Mammary epithelial cell (primary cell): Measurements from ENCODE around the gene MRS2.

Experiments
- EZH2 ChIP-seq: IDR thresholded peaks from 2 replicates; pipeline ENCODE4 v1.6.1; 2012; ENCODE audit warnings: low read length, inconsistent platforms, borderline replicate concordance
- TF ChIP-seq, protein P1 (sequence below), 2 donors: IDR thresholded peaks in 1 of 2; conservative IDR thresholded peaks in 1 of 2; 2 replicates each; pipeline ENCODE4 v1.5.1; 2011 to 2012; ENCODE audit warnings: inconsistent platforms in 2 of 2, low read length in 2 of 2, mild to moderate bottlenecking in 2 of 2, control low read depth in 1 of 2, low read depth in 1 of 2; ENCODE audit not compliant: insufficient read depth in 1 of 2; ENCODE audit errors: extremely low read depth in 1 of 2

DNA sequence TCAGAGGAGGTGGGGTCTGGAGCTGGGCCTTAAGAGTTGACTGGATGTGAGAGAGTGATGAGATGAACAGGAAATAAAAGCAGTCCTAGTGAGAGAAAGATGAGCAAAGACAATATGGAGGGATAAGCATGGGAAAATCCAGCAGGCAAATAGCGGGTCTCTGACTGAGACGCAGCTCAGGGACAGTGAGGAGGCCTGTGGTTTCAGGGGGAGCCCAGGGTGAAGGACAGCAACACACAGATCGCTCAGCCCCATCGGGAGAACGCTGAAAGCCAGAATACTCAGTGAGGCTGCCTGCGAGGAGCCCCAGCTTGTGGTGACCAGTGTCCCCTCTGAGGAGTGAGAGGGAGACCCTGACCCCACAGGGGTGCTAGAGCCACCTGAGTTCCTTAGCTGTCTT, 28.1 kb upstream of the MRS2 start:
- TF ChIP-seq, protein P1, sequence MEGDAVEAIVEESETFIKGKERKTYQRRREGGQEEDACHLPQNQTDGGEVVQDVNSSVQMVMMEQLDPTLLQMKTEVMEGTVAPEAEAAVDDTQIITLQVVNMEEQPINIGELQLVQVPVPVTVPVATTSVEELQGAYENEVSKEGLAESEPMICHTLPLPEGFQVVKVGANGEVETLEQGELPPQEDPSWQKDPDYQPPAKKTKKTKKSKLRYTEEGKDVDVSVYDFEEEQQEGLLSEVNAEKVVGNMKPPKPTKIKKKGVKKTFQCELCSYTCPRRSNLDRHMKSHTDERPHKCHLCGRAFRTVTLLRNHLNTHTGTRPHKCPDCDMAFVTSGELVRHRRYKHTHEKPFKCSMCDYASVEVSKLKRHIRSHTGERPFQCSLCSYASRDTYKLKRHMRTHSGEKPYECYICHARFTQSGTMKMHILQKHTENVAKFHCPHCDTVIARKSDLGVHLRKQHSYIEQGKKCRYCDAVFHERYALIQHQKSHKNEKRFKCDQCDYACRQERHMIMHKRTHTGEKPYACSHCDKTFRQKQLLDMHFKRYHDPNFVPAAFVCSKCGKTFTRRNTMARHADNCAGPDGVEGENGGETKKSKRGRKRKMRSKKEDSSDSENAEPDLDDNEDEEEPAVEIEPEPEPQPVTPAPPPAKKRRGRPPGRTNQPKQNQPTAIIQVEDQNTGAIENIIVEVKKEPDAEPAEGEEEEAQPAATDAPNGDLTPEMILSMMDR (conservative IDR thresholded peaks at IDR 0.05 in 1 of 2, IDR thresholded peaks at IDR 0.05 in 1 of 2; ENCODE audit: extremely low read depth in 1 of 2, insufficient read depth in 1 of 2, low read depth in 1 of 2, low read length in 2 of 2): no peak
- TF ChIP-seq EZH2: no peak
